Cerebellar nuclear complex (tissue), 1 donor: ENCODE measurements around the gene ZNF528.

Experiments used
- DNase-seq, 2 experiments: peaks; one replicate each; lab custom pipeline; 2025; lab: John Stamatoyannopoulos, UW

ZNF528 gene

DNA sequence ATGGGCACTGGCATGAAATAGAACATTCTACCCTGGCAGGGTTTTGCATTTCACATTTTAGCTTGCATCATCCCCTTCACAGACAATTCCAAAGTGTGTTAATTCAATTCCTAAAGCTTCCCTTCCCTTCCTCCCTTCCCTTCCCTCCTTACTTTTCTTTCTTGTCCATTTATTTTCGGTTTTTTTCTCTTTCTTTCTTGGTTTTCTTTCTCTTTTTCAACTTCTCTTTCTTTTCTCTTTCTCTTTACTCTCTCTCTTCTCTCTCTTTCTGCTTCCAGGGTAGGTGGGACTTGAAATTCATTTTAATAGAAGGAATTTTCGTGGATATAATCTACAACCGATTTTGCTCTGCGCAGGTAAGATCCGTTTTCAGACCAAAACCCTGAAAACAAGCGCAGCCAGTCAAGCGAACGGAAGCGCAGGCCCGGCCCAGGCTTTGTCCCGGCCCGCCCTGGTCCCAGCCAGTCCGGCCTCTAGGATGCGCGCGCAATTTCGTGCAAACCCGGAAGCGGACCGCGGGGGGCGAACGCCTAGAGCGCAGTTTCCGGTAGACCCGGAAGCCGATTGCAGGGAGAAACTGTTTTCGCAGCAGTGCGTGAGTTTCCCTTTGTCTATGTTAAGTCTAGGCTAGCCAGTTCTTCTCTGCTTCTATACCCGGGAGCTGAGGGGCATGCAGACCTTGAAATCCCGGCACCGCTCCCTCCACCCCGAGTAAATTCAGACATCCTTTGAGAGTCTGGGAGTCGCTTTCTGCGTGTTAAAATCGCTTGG is at the start of gene ZNF528:
Gene ZNF528 (plus strand): TSS at position 540 of the 771 bp plus-strand sequence. CDS start 4,165 bp downstream, outside the sequence.
- peak; percentile 11 to 31 for DNase-seq

DNA sequence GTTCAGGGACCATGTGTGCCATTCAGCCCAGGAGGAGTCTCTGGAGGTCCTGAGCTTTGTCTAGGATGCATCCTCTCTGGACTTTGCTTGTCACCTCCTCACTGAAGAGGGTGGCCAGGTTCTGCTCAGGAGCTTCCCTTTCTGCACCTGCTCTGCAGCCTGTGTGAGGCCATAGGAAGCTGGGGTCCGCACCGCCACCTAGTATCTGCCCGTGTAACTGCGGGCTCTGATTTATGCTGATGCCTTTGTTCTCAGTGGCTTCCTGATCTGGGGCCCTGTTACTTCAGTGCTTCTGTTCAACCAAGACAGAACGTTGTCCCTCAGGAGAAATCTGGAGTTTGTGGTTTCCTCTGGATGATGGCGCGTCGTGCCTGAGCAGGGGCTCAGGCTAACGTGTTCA is 46.1 kb upstream of the ZNF528 start:
- DNase-seq = no peak

DNA sequence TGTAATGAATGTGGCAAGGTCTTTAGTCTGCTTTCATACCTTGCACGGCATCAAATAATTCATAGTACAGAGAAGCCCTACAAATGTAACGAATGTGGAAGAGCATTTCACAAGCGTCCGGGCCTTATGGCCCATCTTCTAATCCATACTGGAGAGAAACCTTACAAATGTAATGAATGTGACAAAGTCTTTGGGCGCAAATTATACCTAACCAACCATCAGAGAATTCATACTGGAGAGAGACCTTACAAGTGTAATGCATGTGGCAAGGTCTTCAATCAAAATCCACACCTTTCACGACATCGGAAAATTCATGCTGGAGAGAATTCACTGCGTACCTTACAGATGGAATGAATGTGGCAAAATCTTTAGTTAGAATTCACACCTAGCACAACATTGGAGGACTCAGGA is 31.2 kb upstream of the ZNF528 start:
- DNase-seq = no peak

DNA sequence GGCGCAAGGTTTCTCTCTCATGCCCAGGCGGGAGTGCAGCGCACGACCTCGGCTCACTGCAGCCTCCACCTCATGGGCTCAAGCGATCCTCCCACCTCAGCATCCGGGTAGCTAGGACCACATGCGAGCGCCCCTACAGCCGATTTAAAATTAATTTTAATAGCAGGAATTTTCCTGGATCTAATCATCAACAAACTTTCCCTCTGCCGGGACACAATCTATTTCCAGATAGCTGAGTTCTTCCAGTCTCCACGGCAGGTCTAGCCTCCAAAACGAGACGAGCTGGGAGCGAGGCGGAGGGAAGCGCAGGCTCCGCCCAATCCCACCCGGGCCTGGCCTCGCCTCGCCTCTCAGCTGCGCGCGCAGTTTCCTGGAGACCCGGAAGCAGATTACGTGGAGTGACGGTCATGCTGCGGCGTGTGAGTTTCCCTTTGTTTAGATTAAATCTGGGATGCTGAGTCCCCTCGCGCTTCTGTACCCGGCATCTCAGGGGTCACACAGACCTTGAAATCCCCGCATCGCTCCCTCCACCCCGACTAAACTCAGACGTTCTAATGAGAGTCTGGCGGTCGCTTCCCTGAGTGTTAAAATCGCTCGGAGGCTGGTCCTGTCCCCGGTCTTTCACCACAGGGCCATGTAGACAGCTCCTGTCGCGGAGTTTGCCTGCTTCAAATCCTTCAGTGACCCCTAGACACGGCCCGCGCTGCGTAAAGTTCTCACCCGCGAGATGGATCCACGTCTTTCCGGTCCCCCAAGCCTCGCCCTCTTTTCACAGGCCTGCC is 27.9 kb upstream of the ZNF528 start, which contains the start of gene ZNF880:
Gene ZNF880 (plus strand): TSS at position 365 of the 782 bp plus-strand sequence. CDS start 43 bp downstream, at position 408.
- DNase-seq = peak; percentile 31 to 55

DNA sequence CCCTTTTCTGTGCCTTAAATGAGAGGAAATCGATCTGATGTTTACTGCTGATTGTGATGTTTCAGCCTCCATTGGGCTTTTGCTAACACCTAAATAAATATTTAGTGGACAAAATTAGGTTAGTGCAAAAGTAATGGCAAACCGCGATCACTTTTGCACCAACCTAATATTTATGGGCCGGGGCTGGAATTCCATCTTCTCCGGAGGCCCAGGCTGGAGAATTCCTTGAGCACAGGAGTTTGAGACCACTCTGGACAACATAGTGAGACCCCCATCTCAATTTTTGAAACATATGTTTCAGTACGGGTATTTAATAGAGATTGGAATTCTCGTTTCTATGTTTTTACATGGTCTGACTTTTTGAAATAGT is 27.3 kb upstream of the ZNF528 start:
- DNase-seq = no peak

DNA sequence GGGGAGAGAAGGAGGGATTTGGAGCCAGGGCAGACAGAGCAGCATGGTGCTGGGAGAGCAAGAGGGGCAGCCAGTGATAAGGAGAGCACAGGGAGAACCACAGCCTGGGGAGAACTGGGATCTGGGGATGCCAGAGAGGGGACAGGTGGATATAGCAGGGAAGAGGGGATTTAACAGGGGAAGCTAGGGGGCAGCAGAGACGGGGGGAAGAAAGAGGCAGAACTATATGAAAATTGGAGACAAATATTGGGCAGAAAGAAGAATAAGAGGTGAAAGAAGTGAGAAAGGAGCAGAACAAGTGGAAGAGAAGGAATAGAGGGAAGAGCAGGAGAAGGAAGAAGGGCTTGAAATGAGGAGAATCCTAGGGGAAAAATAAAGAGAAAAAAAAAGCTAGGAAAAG is 6.5 kb upstream of the ZNF528 start:
- DNase-seq = no peak

DNA sequence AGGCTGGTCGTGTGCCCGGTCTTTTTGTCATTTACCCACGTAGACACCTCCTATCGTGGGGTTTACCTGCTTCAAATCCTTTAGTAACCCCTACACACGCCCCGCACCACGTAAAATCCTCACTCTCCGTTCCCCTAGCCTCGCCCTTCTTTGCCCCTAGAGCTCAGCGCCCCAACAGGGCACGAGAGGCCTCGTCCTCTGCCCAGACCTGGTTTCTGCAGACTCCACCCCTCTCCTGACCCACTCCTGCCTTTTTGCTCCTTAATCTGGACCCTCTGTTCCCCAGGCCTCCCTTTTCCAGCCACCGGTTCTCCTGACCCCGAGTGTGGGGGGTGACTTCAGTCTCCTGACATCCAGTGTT is 412 bp downstream of the ZNF528 start:
- DNase-seq = no peak

DNA sequence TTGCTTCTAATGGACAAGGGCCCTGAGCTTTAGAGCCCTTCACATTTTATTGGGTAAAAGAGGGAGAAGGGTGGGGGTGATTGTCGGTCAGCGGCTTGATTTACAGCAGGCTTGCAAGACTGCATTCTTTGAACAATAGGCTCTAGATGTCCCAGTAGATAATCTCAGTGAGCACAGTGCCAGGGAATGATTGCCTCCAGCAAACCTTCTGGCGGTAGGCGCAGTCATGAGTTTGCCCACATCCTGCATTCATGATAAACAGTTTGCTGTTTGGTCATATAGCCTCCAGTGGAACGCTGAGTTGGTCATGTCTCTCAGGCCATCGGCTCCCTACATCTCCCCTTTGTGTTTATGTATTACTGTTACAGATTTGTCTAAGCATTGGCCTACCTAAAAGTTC is 12.6 kb downstream of the ZNF528 start:
- DNase-seq = no peak

DNA sequence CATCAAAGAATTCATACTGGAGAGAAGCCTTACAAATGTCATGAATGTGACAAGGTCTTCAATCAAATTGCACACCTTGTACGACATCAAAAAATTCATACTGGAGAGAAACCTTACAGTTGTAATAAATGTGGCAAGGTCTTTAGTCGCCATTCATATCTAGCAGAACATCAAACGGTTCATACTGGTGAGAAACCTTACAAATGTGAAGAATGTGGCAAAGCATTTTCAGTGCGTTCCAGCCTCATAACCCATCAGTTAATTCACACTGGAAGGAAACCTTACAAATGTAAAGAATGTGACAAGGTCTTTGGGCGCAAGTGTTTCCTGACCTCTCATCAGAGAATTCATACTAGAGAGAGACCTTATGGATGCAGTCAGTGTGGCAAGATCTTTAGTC is 18.1 kb downstream of the ZNF528 start:
- DNase-seq = no peak

DNA sequence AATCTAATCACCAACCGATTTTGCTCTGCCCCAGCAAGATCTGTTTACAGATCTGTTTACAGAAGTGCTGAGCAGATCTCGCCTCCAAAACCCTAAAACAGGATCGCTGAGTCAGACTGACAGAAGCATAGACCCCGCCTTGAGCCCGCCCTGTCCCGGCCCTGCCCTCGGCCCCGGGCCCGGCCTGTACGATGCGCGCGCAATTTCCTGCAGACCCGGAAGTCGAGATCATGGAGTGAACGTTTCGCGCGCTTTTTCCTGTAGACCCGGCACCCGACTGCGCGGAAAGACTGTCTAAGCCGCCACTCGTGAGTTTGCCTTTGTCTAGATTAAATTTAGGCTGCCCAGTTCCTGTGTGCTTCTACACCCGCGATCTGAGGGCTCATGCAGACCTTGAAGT is 31.3 kb downstream of the ZNF528 start, which contains the start of gene ZNF534:
Gene ZNF534 (plus strand): TSS at position 212 of the 400 bp plus-strand sequence. CDS start 2,327 bp downstream, outside the sequence.
- no peak for DNase-seq

DNA sequence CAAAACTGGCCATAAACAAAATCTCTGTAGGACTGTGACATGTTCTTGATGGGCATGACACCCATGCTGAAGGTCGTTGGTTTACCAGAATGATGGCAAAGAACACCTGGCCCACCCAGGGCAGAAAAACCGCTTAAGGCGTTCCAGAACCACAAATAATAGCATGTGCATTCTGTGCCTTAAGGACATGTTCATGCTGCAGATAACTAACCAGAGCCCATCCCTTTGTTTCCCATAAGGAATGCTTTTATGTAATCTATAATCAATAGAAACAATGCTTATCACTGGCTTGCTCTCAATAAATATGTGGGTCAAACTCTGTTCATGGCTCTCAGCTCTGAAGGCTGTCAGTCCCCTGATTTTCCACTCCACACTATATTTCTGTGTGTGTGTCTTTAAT is 44.5 kb downstream of the ZNF528 start:
- no peak for DNase-seq

DNA sequence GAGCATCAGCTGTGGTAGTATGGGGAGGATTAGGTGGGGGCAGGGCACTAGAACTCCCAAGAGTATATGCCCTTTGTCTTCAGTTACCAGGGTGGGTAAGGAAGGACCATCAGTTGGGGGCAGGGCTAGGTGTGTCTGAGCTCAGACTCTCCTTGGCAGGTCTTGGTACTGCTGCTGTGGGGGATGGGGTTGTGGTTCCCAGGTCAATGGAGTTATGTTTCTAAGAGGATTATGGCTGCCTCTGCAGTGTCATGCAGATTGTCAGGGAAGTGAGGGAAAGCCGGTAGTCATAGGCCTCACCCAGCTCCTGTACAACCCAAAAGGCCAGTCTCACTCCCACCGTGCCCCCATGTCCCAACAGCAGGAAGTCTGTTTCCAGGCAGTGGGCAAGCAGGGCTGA is 46.9 kb downstream of the ZNF528 start:
- DNase-seq = no peak

DNA sequence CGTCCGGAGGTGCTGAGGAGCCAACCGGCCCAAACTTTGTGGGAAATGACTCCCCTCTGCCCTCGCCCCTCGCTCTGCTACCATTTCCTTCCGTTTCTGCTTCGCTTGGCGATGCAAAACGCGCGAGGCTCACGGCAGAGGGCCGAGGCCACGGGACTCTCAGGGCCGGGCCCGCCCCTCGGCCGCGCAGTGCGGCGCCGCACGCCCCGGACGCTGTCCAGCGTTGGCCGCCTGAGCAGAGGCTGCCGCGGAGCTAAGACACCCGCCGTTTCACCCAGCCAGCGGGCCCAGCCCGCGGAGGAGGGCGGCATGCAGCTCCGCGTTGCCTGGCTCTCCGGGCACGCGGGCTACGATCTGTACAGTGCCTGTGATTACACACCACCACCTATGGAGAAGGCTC is 53.6 kb downstream of the ZNF528 start:
- no peak for DNase-seq

DNA sequence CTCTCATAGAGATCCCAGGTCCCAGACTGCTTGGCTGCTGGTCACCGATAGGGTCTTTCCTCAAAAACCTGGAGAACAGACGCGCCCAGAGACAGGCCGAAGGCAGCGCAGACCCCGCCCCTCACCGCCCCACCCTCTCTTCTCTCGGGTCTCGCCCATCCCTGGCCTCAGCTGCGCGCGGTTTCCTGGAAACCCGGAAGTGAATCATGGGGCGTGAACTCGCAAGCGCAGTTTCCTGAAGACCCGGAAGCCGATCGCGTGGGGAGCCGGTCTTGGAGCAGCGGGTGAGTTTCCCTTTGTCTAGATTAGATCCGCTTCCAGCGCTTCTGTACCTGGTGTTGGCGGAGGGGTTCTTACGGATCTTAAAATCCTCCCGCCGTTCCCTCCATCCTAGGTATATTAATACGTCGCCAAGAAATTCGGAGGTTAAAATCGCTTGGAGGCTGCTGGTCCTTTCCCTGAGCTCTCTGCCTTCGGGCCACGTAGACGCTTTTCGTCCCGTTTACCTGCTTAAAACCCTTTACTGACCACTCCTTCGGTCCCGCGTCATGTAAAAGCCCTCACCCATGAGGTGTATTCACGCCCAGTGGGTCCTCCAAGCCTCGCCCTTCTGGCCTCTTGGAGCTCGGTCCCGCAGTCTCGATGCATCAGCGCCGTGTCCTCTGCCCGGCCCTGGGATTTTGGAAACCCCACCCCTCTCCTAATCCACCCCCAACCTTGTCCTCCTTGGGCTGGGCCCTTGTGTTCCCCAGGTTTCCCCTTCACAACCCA is 55.9 kb downstream of the ZNF528 start, which contains the start of gene ZNF578:
Gene ZNF578 (plus strand): TSS at position 230 of the 771 bp plus-strand sequence. CDS start 48,293 bp downstream, outside the sequence.
- DNase-seq = peak in 1 of 2 experiments; percentile 25

DNA sequence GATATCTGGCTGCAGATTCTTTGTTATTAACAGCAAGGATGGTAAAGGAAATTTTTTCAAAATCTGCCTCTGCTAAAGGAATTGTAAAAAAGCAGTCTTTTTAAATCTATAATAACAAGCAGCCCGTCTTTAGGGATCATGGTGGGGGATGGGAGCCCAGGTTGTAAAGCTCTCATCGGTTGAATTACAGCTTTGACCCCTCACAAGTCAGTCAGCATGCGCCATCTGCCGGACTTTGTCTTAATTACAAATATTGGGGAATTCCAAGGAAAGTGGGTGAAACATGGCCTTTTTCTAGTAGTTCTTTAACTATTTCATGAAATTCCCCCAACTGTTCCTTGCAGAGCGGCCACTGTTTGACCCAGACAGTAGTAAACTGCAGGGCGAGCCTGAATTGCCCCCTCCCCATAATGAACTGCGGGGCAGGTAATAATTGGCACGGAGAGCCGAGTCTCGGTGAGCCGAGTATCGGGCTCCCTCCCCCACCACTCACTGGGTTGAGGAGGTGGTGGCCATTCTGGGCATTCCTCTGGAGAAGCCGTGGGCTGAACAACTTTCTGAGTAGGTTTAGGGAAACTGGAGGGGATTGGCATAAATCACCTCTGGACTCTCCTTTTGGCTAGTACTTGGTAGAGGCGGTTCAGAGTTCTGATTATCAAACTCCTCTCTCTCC is 67.3 kb downstream of the ZNF528 start:
- no peak for DNase-seq
